WTC11 (cell line): Measurements from ENCODE around the gene APH1B. TPM values are rescaled to one million over a fixed set of nuclear protein-coding genes. Genes with fewer than 3 reads are reported as not detected.

ENCODE experiments used
- ATAC-seq: fragments of 200-7000 bp; cut with Tn5 transposase; 2 replicates; pipeline ENCODE4 v1.10.0; 2021; ENCODE audit warnings: mild to moderate bottlenecking, moderate library complexity
- CTCF ChIA-PET: fragments of 300-600 bp; sonication (Branson Sonifier 250); formaldehyde crosslinking; loops from one replicate; lab custom pipeline; 2021; ENCODE audit warnings: antibody characterized with exemption; lab: Charles Lee
- POLR2A ChIA-PET: fragments of 350-600 bp; sonication (Branson Sonifier 250); formaldehyde crosslinking; loops from one replicate; lab custom pipeline; 2021; ENCODE audit warnings: antibody characterized with exemption; lab: Charles Lee
- DNase-seq: peaks from one replicate; pipeline ENCODE4 v3.0.0; 2021; ENCODE audit warnings: low spot score
- H3K27ac Mint-ChIP-seq: 2 replicates; pipeline ENCODE4 v1.8.0; 2021; ENCODE audit warnings: mixed read lengths
- H3K27me3 Mint-ChIP-seq: 2 replicates; pipeline ENCODE4 v1.8.0; 2021; ENCODE audit warnings: low read depth, mild to moderate bottlenecking, moderate library complexity, mixed read lengths
- H3K36me3 Mint-ChIP-seq: 2 replicates; pipeline ENCODE4 v1.8.0; 2021; ENCODE audit warnings: mixed read lengths
- H3K4me1 Mint-ChIP-seq: 2 replicates; pipeline ENCODE4 v1.8.0; 2022; ENCODE audit warnings: mixed read lengths
- H3K4me3 Mint-ChIP-seq: 2 replicates; pipeline ENCODE4 v1.8.0; 2021; ENCODE audit warnings: mild to moderate bottlenecking, moderate library complexity, mixed read lengths
- H3K9me3 Mint-ChIP-seq: 2 replicates; pipeline ENCODE4 v1.8.0; 2021; ENCODE audit warnings: mixed read lengths
- CREB1 ChIP-seq: sonication (generic); formaldehyde crosslinking; IDR thresholded peaks from 2 replicates; pipeline ENCODE4 v1.8.0; 2023; ENCODE audit warnings: mild to moderate bottlenecking, missing genetic modification reagents
- ESRRA ChIP-seq: sonication (generic); formaldehyde crosslinking; IDR thresholded peaks from 2 replicates; pipeline ENCODE4 v1.8.1; 2022; ENCODE audit warnings: mild to moderate bottlenecking, missing genetic modification reagents, borderline replicate concordance
- FOXK1 ChIP-seq: sonication (generic); formaldehyde crosslinking; IDR thresholded peaks from 2 replicates; pipeline ENCODE4 v1.8.0; 2022; ENCODE audit warnings: mild to moderate bottlenecking, moderate library complexity, missing genetic modification reagents
- MXD4 ChIP-seq: fragments of 250-450 bp; sonication (Bioruptor Pico); IDR thresholded peaks from 2 replicates; pipeline ENCODE4 v1.8.0; 2021; ENCODE audit warnings: mild to moderate bottlenecking, moderate library complexity, borderline replicate concordance
- NFE2L1 ChIP-seq: sonication (generic); formaldehyde crosslinking; IDR thresholded peaks from 2 replicates; pipeline ENCODE4 v1.8.1; 2023; ENCODE audit warnings: missing genetic modification reagents
- OVOL2 ChIP-seq: fragments of 250-450 bp; sonication (Bioruptor Pico); IDR thresholded peaks from 2 replicates; pipeline ENCODE4 v1.9.0; 2021; ENCODE audit warnings: mild to moderate bottlenecking, borderline replicate concordance
- SOX15 ChIP-seq: fragments of 250-450 bp; sonication (Bioruptor Pico); IDR thresholded peaks from 2 replicates; pipeline ENCODE4 v1.9.0; 2021; ENCODE audit warnings: mild to moderate bottlenecking
- SP1 ChIP-seq: sonication (generic); formaldehyde crosslinking; conservative IDR thresholded peaks from 2 replicates; pipeline ENCODE4 v1.8.1; 2022; ENCODE audit warnings: missing genetic modification reagents
- TCF7 ChIP-seq: sonication (generic); formaldehyde crosslinking; IDR thresholded peaks from 2 replicates; pipeline ENCODE4 v1.8.0; 2022; ENCODE audit warnings: mild to moderate bottlenecking, low read depth, missing genetic modification reagents, moderate library complexity
- ZBTB21 ChIP-seq: sonication (generic); formaldehyde crosslinking; IDR thresholded peaks from 2 replicates; pipeline ENCODE4 v1.8.1; 2023; ENCODE audit warnings: mild to moderate bottlenecking, missing genetic modification reagents, borderline replicate concordance
- ZNF121 ChIP-seq: sonication (generic); formaldehyde crosslinking; IDR thresholded peaks from 2 replicates; pipeline ENCODE4 v1.8.0; 2023; ENCODE audit warnings: missing genetic modification reagents
- ZNF232 ChIP-seq: sonication (generic); formaldehyde crosslinking; IDR thresholded peaks from 2 replicates; pipeline ENCODE4 v1.8.0; 2022; ENCODE audit warnings: mild to moderate bottlenecking, missing genetic modification reagents
- ZNF317 ChIP-seq: sonication (generic); formaldehyde crosslinking; IDR thresholded peaks from 2 replicates; pipeline ENCODE4 v1.8.1; 2023; ENCODE audit warnings: low read depth, mild to moderate bottlenecking, moderate library complexity, missing genetic modification reagents, borderline replicate concordance
- ZNF396 ChIP-seq: fragments of 250-450 bp; sonication (Bioruptor Pico); IDR thresholded peaks from 2 replicates; pipeline ENCODE4 v1.8.0; 2021; ENCODE audit warnings: mild to moderate bottlenecking, moderate library complexity, borderline replicate concordance
- ZNF416 ChIP-seq: fragments of 250-450 bp; sonication (Bioruptor Pico); IDR thresholded peaks from 2 replicates; pipeline ENCODE4 v1.9.0; 2021; ENCODE audit warnings: mild to moderate bottlenecking, inconsistent platforms
- ZNF423 ChIP-seq: fragments of 250-450 bp; sonication (Bioruptor Pico); IDR thresholded peaks from 2 replicates; pipeline ENCODE4 v2.1.2; 2022; ENCODE audit warnings: mild to moderate bottlenecking, moderate library complexity
- total RNA-seq: library from RNA; stranded (reverse); gene quantifications from 3 replicates; pipeline ENCODE4 v1.2.3, GENCODE V29; 2021
- TF ChIP-seq, protein P1 (sequence below): fragments of 250-450 bp; sonication (Bioruptor Pico); conservative IDR thresholded peaks from 2 replicates; pipeline ENCODE4 v1.9.0; 2021; ENCODE audit warnings: mild to moderate bottlenecking
- TF ChIP-seq, protein P2 (sequence below): fragments of 250-450 bp; sonication (Bioruptor Pico); IDR thresholded peaks from 2 replicates; pipeline ENCODE4 v2.1.2; 2022; ENCODE audit warnings: mild to moderate bottlenecking, moderate library complexity
- TF ChIP-seq, protein P3 (sequence below): sonication (generic); formaldehyde crosslinking; IDR thresholded peaks from 2 replicates; pipeline ENCODE4 v1.8.0; 2022; ENCODE audit warnings: mild to moderate bottlenecking, missing genetic modification reagents
- TF ChIP-seq, protein P4 (sequence below): sonication (generic); formaldehyde crosslinking; IDR thresholded peaks from 2 replicates; pipeline ENCODE4 v1.8.1; 2022; ENCODE audit warnings: low read depth, missing genetic modification reagents, borderline replicate concordance
- TF ChIP-seq, protein P5 (sequence below): sonication (generic); formaldehyde crosslinking; IDR thresholded peaks from 2 replicates; pipeline ENCODE4 v1.8.1; 2022; ENCODE audit warnings: mild to moderate bottlenecking, missing genetic modification reagents, moderate library complexity, borderline replicate concordance
- TF ChIP-seq, protein P6 (sequence below): sonication (generic); formaldehyde crosslinking; IDR thresholded peaks from 2 replicates; pipeline ENCODE4 v1.8.0; 2022; ENCODE audit warnings: mild to moderate bottlenecking, missing genetic modification reagents
- TF ChIP-seq, protein P7 (sequence below): fragments of 250-450 bp; sonication (Bioruptor Pico); IDR thresholded peaks from 2 replicates; pipeline ENCODE4 v1.9.0; 2021; ENCODE audit warnings: mild to moderate bottlenecking, borderline replicate concordance

The APH1B gene
- total RNA-seq, 1 experiment from 2014 or later, result 25.0 TPM

DNA sequence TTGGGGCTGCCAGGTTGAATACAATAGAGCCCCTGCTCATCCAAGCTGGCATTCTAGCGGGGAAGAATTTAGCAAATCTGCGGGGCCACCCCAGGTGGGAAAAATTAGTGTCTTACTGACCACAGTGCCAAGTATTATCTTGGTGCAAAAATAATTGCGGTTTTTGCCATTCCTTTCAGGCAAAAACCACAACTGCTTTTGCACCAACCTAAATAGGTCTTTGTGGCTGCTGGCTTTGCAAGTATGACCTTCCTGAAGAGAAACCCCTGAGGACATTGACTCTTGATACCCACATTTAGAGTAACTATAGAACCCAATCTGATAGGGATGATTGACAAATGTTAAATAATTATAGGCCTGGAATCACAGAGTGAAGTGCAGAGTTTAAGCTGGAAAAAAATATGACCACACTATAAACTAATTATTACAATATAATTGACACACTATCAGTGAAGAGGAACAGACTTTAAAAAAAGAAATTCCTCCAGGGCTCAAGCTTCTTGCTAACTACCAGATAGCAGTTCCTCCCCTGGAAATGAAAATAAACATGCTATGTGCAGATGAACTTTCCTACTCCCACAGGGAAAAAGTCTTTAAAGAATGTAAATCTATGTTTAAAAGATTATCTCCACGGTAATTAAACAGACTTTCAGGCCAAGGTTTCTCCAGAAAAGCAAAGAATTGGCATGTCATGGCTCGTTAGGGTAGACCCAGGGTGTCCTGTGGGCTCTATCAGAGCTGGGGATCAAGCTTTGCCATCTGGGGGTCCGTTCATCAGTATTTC, 69.9 kb downstream of the APH1B start:
- peaks cover 17% of the 10 kb centered on the region for H3K4me1 Mint-ChIP-seq
- DNase-seq, result no peak
- no peaks in the 10 kb centered on the region for H3K9me3 Mint-ChIP-seq
- no peaks in the 10 kb centered on the region for H3K36me3 Mint-ChIP-seq
- H3K4me3 Mint-ChIP-seq, result no peak overlapping the region
- no peak for ATAC-seq
- H3K27me3 Mint-ChIP-seq, result no peaks in the 10 kb centered on the region
- no peak overlapping the region for H3K27ac Mint-ChIP-seq
- CTCF ChIA-PET, result interaction anchor here (1.3 kb wide), 1 partner anchor 8 kb away, joined by 5 read pairs; no protein-coding TSS in a partner anchor
- TF ChIP-seq ZNF121 (CRISPR knock-in tag) (no peak), TCF7 (CRISPR knock-in tag) (no peak), FOXK1 (CRISPR knock-in tag) (no peak), CREB1 (CRISPR knock-in tag) (no peak), ZNF317 (no peak), ZNF416 (CRISPR knock-in tag) (no peak), ZNF396 (CRISPR knock-in tag) (no peak), MXD4 (no peak)
- TF ChIP-seq, protein P1, sequence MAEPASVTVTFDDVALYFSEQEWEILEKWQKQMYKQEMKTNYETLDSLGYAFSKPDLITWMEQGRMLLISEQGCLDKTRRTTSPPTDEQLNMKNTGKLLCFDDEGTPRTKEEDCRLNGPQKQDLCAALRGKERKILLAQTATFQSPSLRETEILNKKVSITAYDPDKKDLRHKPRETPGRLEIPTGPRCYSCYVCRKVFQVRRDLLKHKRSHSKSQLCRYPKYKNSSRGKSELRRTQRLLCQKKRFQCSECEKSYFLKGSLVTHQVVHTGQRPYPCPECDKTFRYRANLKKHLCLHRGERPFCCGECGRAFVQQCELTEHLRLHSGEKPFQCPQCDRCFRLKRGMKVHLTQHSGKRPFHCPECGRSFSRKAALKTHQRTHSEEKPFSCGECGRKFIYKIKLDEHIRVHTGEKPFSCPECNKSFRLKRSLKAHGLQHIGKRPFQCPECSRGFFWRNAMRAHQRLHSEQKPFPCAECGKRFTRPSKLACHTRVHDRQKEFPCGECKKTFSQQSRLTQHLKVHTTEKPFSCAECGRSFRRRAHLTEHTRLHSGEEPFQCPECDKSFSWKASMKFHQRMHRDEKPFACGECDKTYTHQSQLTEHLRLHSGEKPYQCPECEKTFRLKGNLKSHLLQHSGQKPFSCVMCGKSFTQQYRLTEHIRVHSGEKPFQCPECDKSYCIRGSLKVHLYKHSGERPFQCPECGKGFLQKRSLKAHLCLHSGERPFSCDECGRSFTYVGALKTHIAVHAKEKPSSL (CRISPR knock-in tag), result no peak
- TF ChIP-seq, all 79 proteins: peak for 0
- POLR2A ChIA-PET, result no interaction called here

DNA sequence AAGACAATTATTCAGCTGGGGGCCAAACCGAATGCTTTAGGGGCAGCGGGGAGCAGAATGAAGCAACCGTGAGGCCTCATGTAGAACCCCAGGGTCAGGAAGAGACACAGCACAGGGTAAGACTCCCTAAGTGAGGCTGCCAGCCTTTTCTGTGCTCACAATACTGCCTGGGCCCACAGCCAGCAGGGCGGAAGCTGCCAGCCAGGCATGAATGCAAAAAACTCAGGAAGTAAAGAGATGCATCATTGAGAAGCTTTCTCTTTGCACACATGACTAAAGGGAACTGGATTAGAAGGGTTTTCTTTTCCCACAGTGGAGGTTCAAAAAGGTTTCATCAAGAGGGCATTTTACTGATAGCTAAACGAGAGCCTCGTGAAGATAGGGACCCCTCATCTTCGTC, 71.0 kb downstream of the APH1B start:
- ChIA-PET POLR2A (no interaction called here), CTCF (interaction anchor here (1.3 kb wide), 1 partner anchor 9 kb away, joined by 5 read pairs; no protein-coding TSS in a partner anchor)
- no peaks in the 10 kb centered on the region for H3K9me3 Mint-ChIP-seq
- no peaks in the 10 kb centered on the region for H3K27me3 Mint-ChIP-seq
- ATAC-seq (no peak), DNase-seq (no peak)
- no peak overlapping the region for H3K4me3 Mint-ChIP-seq
- peaks cover 16% of the 10 kb centered on the region for H3K4me1 Mint-ChIP-seq
- no peak overlapping the region; the same call in 1 of the 2 replicates for H3K27ac Mint-ChIP-seq
- no peaks in the 10 kb centered on the region for H3K36me3 Mint-ChIP-seq
- no peak for TF ChIP-seq ZNF232 (CRISPR knock-in tag)
- no peak for TF ChIP-seq ESRRA (CRISPR knock-in tag)
- no peak for TF ChIP-seq SOX15 (CRISPR knock-in tag)
- TF ChIP-seq, protein P2, sequence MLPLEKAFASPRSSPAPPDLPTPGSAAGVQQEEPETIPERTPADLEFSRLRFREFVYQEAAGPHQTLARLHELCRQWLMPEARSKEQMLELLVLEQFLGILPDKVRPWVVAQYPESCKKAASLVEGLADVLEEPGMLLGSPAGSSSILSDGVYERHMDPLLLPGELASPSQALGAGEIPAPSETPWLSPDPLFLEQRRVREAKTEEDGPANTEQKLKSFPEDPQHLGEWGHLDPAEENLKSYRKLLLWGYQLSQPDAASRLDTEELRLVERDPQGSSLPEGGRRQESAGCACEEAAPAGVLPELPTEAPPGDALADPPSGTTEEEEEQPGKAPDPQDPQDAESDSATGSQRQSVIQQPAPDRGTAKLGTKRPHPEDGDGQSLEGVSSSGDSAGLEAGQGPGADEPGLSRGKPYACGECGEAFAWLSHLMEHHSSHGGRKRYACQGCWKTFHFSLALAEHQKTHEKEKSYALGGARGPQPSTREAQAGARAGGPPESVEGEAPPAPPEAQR (CRISPR knock-in tag), result no peak
- no peak for TF ChIP-seq ZNF423 (CRISPR knock-in tag)
- no peak for TF ChIP-seq SP1 (CRISPR knock-in tag)
- TF ChIP-seq, protein P3, sequence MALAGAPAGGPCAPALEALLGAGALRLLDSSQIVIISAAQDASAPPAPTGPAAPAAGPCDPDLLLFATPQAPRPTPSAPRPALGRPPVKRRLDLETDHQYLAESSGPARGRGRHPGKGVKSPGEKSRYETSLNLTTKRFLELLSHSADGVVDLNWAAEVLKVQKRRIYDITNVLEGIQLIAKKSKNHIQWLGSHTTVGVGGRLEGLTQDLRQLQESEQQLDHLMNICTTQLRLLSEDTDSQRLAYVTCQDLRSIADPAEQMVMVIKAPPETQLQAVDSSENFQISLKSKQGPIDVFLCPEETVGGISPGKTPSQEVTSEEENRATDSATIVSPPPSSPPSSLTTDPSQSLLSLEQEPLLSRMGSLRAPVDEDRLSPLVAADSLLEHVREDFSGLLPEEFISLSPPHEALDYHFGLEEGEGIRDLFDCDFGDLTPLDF (CRISPR knock-in tag), result no peak
- TF ChIP-seq ZBTB21 (CRISPR knock-in tag), result no peak
- no peak for TF ChIP-seq NFE2L1
- TF ChIP-seq OVOL2 (CRISPR knock-in tag), result no peak
- TF ChIP-seq, protein P4, sequence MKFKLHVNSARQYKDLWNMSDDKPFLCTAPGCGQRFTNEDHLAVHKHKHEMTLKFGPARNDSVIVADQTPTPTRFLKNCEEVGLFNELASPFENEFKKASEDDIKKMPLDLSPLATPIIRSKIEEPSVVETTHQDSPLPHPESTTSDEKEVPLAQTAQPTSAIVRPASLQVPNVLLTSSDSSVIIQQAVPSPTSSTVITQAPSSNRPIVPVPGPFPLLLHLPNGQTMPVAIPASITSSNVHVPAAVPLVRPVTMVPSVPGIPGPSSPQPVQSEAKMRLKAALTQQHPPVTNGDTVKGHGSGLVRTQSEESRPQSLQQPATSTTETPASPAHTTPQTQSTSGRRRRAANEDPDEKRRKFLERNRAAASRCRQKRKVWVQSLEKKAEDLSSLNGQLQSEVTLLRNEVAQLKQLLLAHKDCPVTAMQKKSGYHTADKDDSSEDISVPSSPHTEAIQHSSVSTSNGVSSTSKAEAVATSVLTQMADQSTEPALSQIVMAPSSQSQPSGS (CRISPR knock-in tag), result no peak
- TF ChIP-seq, protein P5, sequence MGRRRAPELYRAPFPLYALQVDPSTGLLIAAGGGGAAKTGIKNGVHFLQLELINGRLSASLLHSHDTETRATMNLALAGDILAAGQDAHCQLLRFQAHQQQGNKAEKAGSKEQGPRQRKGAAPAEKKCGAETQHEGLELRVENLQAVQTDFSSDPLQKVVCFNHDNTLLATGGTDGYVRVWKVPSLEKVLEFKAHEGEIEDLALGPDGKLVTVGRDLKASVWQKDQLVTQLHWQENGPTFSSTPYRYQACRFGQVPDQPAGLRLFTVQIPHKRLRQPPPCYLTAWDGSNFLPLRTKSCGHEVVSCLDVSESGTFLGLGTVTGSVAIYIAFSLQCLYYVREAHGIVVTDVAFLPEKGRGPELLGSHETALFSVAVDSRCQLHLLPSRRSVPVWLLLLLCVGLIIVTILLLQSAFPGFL, result no peak
- TF ChIP-seq, protein P6, sequence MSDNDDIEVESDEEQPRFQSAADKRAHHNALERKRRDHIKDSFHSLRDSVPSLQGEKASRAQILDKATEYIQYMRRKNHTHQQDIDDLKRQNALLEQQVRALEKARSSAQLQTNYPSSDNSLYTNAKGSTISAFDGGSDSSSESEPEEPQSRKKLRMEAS (CRISPR knock-in tag), result no peak
- TF ChIP-seq, protein P7, sequence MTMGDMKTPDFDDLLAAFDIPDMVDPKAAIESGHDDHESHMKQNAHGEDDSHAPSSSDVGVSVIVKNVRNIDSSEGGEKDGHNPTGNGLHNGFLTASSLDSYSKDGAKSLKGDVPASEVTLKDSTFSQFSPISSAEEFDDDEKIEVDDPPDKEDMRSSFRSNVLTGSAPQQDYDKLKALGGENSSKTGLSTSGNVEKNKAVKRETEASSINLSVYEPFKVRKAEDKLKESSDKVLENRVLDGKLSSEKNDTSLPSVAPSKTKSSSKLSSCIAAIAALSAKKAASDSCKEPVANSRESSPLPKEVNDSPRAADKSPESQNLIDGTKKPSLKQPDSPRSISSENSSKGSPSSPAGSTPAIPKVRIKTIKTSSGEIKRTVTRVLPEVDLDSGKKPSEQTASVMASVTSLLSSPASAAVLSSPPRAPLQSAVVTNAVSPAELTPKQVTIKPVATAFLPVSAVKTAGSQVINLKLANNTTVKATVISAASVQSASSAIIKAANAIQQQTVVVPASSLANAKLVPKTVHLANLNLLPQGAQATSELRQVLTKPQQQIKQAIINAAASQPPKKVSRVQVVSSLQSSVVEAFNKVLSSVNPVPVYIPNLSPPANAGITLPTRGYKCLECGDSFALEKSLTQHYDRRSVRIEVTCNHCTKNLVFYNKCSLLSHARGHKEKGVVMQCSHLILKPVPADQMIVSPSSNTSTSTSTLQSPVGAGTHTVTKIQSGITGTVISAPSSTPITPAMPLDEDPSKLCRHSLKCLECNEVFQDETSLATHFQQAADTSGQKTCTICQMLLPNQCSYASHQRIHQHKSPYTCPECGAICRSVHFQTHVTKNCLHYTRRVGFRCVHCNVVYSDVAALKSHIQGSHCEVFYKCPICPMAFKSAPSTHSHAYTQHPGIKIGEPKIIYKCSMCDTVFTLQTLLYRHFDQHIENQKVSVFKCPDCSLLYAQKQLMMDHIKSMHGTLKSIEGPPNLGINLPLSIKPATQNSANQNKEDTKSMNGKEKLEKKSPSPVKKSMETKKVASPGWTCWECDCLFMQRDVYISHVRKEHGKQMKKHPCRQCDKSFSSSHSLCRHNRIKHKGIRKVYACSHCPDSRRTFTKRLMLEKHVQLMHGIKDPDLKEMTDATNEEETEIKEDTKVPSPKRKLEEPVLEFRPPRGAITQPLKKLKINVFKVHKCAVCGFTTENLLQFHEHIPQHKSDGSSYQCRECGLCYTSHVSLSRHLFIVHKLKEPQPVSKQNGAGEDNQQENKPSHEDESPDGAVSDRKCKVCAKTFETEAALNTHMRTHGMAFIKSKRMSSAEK, result no peak
